Measurements from ENCODE around the gene FAM177A1.
A peak's percentile ranks its signal among the peaks of the same experiment; 100 is the strongest.
"Not testable (repeated sequence)": the region's sequence is repeated elsewhere in the genome, so short reads cannot be mapped to it uniquely, and the experiment has no call there.

FAM177A1 gene

DNA sequence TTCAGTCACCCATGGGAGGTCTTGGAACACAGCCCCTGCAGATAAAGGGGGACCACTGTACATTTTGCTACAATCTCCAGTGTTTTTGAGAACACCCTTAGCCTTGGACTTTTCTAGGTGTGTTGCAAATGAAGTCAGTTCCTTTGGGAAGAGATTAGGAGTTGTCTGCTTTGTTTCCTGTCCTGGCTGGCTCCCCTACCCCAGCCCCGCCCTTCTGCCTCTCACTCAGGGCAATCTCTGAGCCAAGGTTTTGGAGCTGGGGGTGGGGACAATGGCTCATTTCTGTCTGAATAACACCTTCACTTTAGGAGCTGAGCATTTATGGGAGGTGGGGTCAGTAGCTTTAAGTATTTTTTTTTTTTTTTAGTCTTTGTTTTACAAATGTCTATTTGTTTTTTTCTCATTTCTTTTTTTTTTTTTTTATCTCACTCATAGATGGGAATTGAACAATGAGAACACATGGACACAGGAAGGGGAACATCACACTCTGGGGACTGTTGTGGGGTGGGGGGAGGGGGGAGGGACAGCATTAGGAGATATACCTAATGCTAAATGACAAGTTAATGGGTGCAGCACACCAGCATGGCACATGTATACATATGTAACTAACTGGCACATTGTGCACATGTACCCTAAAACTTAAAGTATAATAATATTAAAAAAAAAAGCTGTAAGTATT, 15.2 kb downstream of the FAM177A1 start:
- DNase-seq (ENCODE audit: low read depth in 1 of 2, low spot score in 1 of 2): not testable (repeated sequence)

DNA sequence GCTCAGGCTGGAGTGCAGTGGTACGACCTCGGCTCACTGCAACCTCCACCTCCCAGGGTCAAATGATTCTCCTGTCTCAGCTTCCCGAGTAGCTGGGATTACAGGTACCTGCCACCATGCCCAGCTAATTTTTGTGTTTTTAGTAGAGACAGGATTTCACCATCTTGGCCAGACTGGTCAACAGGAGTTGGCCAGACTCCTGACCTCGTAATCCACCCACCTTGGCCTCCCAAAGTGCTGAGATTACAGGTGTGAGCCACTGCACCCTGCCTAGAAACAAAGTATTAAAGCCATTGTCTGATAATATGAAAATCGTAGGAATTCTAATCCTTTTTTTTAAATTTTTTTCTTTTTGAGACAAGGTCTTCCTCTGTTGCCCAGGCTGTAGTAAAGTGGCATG, 19.7 kb downstream of the FAM177A1 start:
- DNase-seq (ENCODE audit: low read depth in 1 of 2, low spot score in 1 of 2): not testable (repeated sequence)

DNA sequence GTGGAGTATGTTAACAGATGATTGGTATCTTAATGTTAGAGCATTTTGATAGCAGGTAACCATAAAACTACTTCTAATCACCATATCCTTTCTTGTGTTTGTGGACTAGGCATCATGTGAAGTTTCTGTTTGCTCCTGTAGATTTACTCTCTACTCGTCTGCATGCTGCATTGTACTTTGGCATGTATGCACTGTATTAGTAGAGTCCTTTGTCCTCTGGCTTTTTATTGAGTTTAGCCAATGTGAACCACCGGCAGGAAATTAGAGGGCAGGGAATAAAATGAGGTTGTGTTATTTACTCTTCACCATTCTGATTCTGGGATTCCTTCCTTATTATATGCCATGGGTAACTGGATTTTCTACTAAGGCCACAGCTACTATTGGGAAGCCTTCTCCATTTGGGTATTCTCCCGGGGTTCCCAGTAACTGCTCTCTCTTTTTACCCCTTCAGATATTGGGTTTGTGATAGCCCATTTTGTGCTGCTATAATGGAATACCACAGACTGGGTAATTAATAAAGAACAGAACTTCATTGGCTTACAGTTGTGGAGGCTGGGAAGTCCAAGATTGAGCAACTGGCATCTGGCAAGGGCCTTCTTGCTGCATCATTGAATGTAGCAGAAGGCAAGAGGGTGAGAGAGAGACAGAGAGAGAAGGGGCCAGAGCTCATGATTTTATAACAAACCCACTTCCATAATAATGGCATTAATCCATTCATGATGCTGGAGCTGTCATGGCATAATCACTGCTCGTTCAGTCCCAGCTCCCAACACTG, 22.4 kb downstream of the FAM177A1 start:
- no peak for DNase-seq (ENCODE audit: low read depth in 1 of 2, low spot score in 1 of 2)

DNA sequence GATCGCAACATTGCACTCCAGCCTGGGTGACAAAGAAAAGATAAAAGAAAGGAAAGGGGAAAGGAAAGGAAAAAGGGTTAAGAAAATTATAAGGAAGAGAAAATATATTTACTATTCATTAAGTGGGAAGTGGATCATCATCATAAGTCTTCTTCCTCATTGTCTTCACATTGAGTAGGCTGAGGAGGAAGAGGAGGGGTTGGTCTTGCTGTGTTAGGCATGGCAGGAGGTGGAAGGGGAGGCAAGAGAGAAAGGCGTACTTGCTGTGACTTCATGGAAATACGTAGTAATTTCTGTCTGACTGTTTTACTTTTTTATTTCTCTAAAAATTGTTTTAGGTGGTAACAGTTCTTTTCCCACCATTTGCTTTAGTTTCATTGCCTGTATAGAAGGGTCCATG, 26.2 kb downstream of the FAM177A1 start:
- no peak for DNase-seq (ENCODE audit: low read depth in 1 of 2, low spot score in 1 of 2)

DNA sequence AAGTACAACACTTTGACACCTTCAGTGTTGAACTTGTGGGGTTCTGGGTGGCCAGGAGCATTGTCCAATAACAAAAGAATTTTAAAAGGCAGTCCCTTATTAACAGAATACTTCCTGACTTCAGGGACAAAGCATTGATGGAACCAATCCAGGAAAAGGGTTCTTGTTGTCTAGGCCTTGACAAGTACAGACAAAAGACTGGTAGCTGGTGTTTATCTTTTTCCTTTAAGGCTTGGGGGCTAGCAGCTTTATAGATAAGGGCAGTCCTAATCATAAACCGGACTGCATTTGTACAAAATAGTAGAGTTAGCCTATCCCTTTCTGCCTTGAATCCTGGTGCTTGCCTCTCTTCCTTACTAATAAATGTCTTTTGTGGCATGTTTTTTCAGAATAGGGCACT, 27.4 kb downstream of the FAM177A1 start:
- DNase-seq (ENCODE audit: low read depth in 1 of 2, low spot score in 1 of 2): no peak

DNA sequence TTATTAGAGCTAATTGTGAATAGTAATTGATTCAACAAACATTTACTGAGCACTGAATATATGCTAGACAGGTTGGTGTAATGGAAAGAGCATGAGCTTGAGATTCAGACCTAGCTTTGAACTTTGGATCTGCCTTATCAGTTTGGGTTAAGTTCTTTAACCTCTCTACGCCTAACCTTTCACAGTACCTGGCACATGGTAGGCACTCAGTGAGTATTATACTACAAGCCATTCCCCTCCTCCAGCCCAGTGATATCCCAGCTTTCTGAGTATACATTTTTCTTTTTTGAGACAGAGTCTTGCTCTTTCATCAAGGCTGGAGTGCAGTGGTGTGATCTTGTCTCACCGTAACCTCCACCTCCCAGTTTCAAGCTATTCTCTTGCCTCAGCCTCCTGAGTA, 32.0 kb downstream of the FAM177A1 start:
- no peak for DNase-seq (ENCODE audit: low read depth in 1 of 2, low spot score in 1 of 2)

DNA sequence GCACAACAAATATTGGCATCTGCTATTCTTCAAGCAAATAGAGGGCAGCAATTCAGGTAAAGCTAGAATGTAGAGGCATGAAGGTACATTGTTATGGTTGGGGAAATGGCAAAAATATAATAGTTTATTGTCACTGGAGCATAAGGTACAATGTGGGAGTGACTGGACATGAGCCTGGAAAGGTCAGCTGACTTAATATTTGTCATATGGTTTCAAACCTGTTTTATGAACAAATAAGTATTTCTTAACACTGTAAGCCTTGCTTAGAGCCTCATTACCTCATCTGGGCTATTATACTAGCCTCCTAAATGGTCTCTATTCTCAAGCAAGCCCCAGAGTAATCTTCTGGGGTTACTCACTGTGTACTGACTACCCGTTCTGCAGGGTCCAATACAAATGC, 33.7 kb downstream of the FAM177A1 start:
- DNase-seq (ENCODE audit: low read depth in 1 of 2, low spot score in 1 of 2): no peak

DNA sequence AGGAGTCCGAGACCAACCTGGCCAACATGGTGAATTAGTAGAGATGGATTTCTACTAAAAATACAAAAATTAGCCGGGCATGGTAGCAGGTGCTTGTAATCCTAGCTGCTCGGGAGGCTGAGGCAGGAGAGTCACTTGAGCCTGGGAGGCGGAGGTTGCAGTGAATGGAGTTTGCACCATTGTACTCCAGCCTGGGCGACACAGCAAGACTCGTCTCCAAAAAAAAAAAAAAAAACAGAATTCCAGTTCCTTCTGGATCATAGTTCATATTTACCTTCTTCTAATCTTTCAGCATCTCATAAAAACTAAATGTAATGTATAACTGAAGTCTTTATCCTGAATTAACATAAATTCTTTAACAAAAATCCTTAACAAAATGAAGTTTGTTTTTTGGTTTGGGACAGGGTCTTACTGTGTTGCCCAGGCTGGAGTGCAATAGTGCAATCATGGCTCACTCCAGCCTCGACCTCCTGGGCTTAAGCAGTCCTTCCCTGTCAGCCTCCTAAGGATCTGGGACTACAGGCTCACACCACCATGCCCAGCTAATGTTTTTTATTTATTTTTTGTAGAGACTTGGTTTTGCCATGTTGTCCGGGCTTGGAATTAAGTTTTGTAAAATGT, 37.6 kb downstream of the FAM177A1 start:
- DNase-seq (ENCODE audit: low read depth in 1 of 2, low spot score in 1 of 2): no peak

DNA sequence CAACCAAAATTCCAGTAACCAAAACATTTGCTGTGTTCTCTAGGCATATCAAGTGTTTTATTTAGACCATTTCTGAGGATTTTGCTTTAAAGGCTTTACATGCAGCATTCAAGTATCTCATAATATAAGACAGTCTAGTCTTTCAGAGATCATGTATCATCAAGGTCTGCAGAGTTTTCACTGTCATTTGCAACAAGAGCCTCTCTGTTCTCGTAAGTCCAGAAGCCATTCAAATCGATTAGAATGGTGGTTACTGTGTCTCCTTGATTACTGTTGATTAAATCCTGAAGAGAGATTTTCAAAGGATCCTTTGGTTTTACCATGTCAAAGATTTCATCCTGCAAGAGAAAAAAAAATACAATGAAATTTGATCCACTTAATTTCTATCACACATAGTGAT, 39.4 kb downstream of the FAM177A1 start:
- DNase-seq (ENCODE audit: low read depth in 1 of 2, low spot score in 1 of 2): no peak

DNA sequence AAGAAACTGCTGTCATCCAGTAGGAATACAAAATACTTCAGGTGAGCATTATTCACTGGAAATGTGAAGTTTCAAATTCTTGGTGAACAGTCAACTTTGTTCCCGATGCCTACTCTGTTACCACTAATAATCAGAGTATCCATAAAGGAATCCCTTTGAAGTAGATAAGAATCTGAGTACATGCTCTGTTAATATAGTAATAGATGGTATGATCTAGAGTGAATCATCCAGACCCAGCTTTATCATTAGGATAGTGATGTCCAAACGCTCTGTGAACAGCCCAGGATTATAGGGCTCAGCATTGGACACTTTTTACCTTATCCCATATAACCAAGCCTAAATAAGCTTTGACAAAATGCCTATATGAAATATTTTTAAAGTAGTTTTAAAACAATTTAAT, 42.4 kb downstream of the FAM177A1 start:
- no peak for DNase-seq (ENCODE audit: low read depth in 1 of 2, low spot score in 1 of 2)

DNA sequence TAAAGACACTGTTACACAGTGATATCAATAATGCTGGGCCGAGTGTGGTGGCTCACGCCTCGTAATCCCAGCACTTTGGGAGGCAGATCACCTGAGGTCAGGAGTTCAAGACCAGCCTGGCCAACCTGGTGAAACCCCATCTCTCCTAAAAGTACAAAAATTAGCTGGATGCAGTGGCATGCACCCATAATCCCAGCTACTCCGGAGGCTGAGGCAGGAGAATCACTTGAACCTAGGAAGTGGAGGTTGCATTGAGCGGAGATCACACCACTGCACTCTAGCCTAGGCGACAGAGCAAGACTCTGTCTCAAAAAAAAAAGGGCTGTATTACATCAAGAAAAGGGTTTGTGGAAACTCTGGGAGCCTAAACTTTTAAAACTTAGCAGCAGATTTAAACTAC, 48.6 kb downstream of the FAM177A1 start:
- not testable (repeated sequence) for DNase-seq (ENCODE audit: low read depth in 1 of 2, low spot score in 1 of 2)

DNA sequence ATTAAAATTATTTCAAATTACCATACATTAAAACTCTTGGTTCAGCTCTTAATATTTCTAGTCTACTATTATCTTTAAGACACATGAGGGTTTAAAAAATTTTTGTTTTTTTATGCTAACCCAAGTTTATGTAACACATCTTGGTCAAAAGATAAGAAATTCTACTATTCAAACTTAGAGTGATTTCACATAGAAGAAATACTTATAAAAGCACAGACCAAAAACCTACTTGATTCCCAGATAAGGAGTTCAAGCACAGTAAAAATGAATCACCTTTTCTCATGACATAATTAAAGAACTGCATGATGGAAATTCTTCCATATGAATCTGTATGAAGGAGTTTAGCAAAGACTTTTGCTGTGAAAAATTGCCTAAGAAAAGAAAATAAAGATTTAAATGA, 61.8 kb downstream of the FAM177A1 start:
- DNase-seq (ENCODE audit: low read depth in 1 of 2, low spot score in 1 of 2): no peak

DNA sequence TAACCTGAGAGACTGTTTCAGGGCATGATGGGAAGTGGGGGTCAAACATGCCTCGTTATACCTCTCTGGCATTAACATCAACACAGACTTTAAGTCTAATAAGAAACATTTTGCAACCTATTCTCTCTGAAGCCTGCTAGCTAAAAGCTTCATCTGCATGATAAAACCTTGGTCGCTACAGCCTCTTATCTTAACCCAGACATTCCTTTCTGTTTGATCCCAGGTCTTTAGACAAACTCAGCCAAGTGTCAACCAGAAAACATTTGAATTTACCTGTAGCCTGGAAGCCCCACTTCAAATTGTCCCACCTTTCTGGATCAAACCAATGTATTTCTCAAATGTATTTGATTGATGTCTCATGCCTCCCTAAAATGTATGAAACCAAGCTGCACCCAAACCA, 66.6 kb downstream of the FAM177A1 start:
- no peak for DNase-seq (ENCODE audit: low read depth in 1 of 2, low spot score in 1 of 2)

DNA sequence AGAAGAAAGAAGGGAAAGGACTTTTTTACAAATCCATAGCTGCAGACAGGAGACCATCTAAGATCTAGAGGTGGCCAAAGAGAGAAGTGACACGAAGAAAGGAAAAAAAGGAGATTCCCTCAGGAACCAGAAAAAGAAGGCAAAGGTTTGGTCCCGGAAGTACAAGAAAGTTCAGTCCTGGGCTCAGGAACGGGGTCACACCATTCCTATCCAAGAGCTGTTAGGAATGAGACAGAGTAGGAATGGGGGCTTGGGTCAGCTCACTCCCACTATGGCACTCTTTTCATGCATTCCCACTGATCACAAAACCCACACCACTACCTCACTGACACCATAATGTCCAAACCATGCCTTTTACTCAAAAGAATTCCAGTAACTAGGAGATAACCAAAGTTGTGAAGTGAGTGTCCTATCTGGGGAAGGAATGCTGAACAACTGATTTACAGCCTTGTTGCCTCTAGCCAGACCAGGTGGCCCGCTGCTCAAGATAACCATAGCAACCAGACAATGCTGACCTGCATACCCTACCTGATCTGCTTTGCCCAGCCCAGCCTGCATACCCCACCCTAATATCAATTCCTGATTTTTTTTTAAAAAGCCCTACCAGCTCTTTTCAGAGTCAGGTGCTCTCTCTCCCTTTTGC, 67.4 kb downstream of the FAM177A1 start:
- no peak for DNase-seq (ENCODE audit: low read depth in 1 of 2, low spot score in 1 of 2)

DNA sequence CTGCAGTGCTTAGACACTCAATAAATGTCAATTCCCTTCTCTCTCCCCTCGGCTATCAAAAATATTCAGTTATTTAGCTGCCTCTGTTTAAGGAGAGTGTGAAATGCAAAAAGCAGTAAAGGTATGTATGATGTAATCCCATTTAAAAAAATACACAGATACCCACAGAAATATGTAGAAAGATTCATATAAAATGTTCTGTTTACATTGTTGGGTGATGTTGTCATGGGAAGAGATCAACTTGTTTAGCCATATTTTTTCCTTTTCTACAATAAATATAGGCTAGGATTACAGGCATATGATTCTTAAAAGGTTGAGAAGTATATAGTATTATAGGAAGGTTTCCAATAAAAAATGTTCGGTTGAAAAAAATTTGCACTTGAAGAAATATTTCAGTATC, 68.0 kb downstream of the FAM177A1 start:
- DNase-seq (ENCODE audit: low read depth in 1 of 2, low spot score in 1 of 2): no peak

DNA sequence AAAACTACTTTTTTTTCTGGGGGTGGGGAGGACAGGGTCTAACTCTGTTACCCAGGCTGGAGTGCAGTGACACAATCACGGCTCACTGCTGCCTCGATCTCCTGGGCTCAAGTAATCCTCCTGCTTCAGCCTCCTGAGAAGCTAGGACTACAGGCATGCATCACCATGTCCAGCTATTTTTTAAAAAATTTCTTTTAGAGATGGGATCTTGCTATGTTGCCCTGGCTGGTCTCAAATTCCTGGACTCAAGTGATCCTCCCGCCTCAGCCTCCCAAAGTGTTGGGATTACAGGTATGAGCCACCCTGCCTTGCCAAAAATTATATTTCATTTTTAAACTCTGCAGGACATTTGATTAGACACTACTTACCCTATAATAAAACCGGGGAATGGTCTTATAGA, 70.2 kb downstream of the FAM177A1 start:
- no peak for DNase-seq (ENCODE audit: low read depth in 1 of 2, low spot score in 1 of 2)

DNA sequence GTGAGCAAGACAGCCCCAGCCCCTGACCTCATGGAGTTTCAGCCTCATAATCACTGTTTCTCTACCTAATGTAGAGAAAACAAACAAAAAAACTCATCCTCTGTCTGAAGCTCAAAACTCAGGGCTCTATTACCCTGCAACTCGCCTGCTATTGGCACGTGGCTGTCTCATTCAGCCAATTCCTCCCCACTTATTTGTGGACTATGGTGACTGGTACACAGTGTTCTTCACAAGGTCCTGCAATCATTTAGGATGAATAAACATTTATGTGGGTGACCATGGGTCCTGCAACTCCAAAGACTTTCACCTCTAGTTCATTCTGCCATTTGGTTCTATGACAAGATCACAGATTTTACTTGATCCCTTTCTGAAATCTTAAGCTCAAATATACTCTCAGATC, 71.0 kb downstream of the FAM177A1 start:
- no peak for DNase-seq (ENCODE audit: low read depth in 1 of 2, low spot score in 1 of 2)

DNA sequence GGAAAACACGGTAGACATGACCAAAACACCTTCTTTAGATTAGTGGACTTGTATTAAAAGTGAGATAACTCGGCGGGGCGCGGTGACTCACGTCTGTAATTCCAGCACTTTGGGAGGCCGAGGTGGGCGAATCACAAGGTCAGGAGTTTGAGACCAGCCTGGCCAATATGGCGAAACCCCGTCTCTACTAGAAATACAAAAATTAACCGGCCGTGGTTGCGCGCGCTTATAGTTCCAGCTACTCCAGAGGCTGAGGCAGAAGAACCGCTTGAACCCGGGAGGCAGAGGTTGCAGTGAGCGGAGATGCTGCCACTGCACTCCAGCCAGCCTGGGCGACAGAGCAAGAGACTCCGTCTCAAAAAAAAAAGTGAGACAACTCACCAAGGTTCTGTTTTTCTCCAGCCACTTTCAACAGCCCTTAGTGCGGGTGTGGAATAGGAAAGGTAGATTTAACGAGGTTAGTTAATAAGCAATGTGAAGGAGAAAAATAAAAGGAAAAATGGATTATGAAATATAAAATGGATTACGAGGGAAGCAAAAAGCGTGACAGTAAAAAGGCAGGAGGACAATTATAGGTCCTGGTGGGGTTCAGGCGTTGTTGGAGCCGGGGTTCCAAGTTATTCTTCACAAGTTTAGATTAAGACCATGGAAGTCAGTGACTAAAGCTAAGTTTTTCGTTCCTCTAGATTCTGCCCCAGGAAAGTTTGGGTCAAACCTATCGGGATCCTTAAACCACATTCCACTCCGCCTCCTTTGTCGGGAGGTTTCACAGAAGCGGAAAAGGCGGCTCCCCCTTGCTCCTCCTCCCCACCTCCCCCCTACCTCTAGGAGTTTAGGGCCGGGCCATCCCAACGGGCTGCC, 75.2 kb downstream of the FAM177A1 start:
- DNase-seq (ENCODE audit: low read depth in 1 of 2, low spot score in 1 of 2): no peak

DNA sequence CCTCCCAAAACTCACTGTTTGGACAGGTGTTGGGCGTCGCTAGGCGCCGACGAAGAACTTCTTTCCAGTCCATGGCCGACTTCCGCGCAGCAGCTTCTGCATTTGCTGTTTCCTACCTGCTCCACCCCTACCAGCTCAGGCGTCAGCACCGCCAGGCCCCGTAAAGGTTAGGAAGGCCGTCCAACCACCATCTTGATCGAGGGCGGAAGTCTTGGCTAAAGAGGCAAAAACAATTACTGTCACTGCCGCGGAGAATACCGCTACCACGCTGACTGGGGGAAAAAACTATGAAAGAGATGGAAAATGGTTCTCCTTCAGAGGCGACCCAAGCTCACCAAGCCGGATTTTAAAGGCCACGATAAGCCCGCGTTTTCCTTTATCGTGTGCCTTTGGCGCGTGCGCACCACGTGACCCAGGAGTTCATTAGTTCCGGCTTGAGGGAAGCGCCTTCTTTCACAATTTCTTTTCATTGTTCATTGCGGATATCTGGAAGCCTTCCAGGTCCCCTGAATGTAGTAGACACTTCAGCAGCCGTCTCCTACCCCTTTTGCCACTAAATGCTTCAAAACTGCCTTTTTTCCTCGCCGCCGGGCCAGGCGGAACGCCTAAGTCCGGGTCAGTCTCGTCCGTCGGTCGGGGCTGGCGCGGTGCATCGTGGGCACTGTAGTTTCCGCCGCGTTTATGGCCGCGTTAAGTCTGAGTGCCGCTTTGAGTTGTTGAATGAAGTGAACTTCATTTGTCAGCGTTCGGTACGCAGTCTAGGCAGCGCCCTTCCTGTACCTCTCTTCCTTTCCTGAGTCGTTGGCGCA, 76.0 kb downstream of the FAM177A1 start, which contains the start of the genes PPP2R3C and PRORP:
Gene PPP2R3C, minus strand, starts transcription at position 104 of the 809 bp plus-strand sequence. Its CDS starts 31 bp downstream, at position 73.
Gene PRORP, plus strand, starts transcription at position 666 of the 809 bp plus-strand sequence. CDS start 694 bp downstream, outside the sequence.
- peak; percentile 73 to 81 for DNase-seq (ENCODE audit: low read depth in 1 of 2, low spot score in 1 of 2)

Data from activated T-helper 1 cell treated with anti-CD3 and anti-CD28 coated beads, Interleukin-2, amount 50 U/mL, for 16 hours (primary cell).